Thymus (tissue), 11 donors: ENCODE results near the gene FGF12. TPM values are rescaled to one million over a fixed set of nuclear protein-coding genes. Genes with fewer than 3 reads are reported as not detected.

Experiments used
- DNase-seq, 9 donors: peaks; one replicate each; pipeline ENCODE4 v3.0.0-alpha.2; 2013; ENCODE audit warnings: low spot score in 9 of 9, low read depth in 6 of 9, missing footprints in 1 of 9
- H3K27ac ChIP-seq, 2 donors: one replicate each; pipeline ENCODE4 v1.5.1; 2013; ENCODE audit warnings: control low read depth in 1 of 2, low read depth in 1 of 2, low read length in 1 of 2, mild to moderate bottlenecking in 1 of 2, moderate library complexity in 1 of 2
- H3K27me3 ChIP-seq, 2 donors: one replicate each; pipeline ENCODE4 v1.5.1; 2013; ENCODE audit warnings: low read length in 1 of 2; ENCODE audit not compliant: control insufficient read depth in 2 of 2, insufficient read depth in 1 of 2
- H3K36me3 ChIP-seq, 2 donors: one replicate each; pipeline ENCODE4 v1.5.1; 2013; ENCODE audit warnings: low read length in 1 of 2, mild to moderate bottlenecking in 1 of 2, moderate library complexity in 1 of 2; ENCODE audit not compliant: control insufficient read depth in 2 of 2, insufficient read depth in 2 of 2
- H3K4me1 ChIP-seq, 2 donors: one replicate each; pipeline ENCODE4 v1.5.1; 2013; ENCODE audit warnings: low read length in 2 of 2; ENCODE audit not compliant: control insufficient read depth in 2 of 2, insufficient read depth in 2 of 2
- H3K4me3 ChIP-seq, 2 donors: one replicate each; pipeline ENCODE4 v1.5.1; 2013; ENCODE audit warnings: low read length in 2 of 2, control low read depth in 1 of 2, mild to moderate bottlenecking in 1 of 2
- H3K9me3 ChIP-seq, 2 donors: one replicate each; pipeline ENCODE4 v1.5.1; 2013; ENCODE audit warnings: low read length in 1 of 2, mild to moderate bottlenecking in 1 of 2; ENCODE audit not compliant: control insufficient read depth in 2 of 2, insufficient read depth in 1 of 2
- WGBS: extraction: QIAGEN DNeasy Blood & Tissue Kit; methylation state at CpG from one replicate; pipeline ENCODE4 v1.1.7; 2013; 5-methylcytosine and 5-hydroxymethylcytosine counted together
- polyA plus RNA-seq: library from polyadenylated mRNA; stranded (reverse); fragments of 200-250 nt; gene quantifications from one replicate; pipeline ENCODE4 v1.2.3, GENCODE V29; 2013
- total RNA-seq: library from RNA; stranded (reverse); fragments of 120-200 nt; gene quantifications from one replicate; pipeline ENCODE4 v1.2.4, GENCODE V29; 2013
- donor health status: healthy.

FGF12 gene
- total and polyA plus RNA-seq, 2 donors: 0.19 to 1.1 TPM

- Histone ChIP-seq H3K4me1 (no peaks in the 10 kb centered on the region), H3K36me3 (no peaks in the 10 kb centered on the region), H3K9me3 (no peaks in the 10 kb centered on the region), H3K27ac (no peak overlapping the region), H3K4me3 (no peak overlapping the region), H3K27me3 (no peaks in the 10 kb centered on the region)
- DNase-seq: no peak
- 87% methylated on average over 2 of the region's 2 CpGs for WGBS
Measured at GRCh38 chr3:192371870-192372400, 355.4 kb downstream of the FGF12 start.

- no peak for DNase-seq
- Histone ChIP-seq H3K36me3 (no peaks in the 10 kb centered on the region), H3K4me1 (no peaks in the 10 kb centered on the region), H3K27ac (no peak overlapping the region), H3K9me3 (no peaks in the 10 kb centered on the region), H3K4me3 (no peak overlapping the region), H3K27me3 (no peaks in the 10 kb centered on the region)
- WGBS: 85% methylated on average over 5 of the region's 5 CpGs
Measured at GRCh38 chr3:192367616-192368015, 359.7 kb downstream of the FGF12 start.

- 94% methylated on average over 6 of the region's 6 CpGs for WGBS
- Histone ChIP-seq H3K27me3 (no peaks in the 10 kb centered on the region), H3K36me3 (no peaks in the 10 kb centered on the region), H3K27ac (no peak overlapping the region), H3K4me1 (no peaks in the 10 kb centered on the region), H3K9me3 (no peaks in the 10 kb centered on the region), H3K4me3 (no peak overlapping the region)
- no peak for DNase-seq
Measured at GRCh38 chr3:192366916-192367315, 360.4 kb downstream of the FGF12 start.

GRCh38 chr3:192365571-192365970 lies 361.8 kb downstream of the FGF12 start:
- Histone ChIP-seq H3K27ac (no peak overlapping the region), H3K27me3 (no peaks in the 10 kb centered on the region), H3K9me3 (no peaks in the 10 kb centered on the region), H3K4me1 (no peaks in the 10 kb centered on the region), H3K4me3 (no peak overlapping the region), H3K36me3 (no peaks in the 10 kb centered on the region)
- 76% methylated on average over 7 of the region's 7 CpGs for WGBS
- DNase-seq: no peak

- WGBS: 89% methylated on average over 1 of the region's 1 CpG
- Histone ChIP-seq H3K4me1 (no peaks in the 10 kb centered on the region), H3K27ac (no peak overlapping the region), H3K9me3 (no peaks in the 10 kb centered on the region), H3K27me3 (no peaks in the 10 kb centered on the region), H3K4me3 (no peak overlapping the region), H3K36me3 (no peaks in the 10 kb centered on the region)
- DNase-seq: no peak
Measured at GRCh38 chr3:192364316-192364715, 363.0 kb downstream of the FGF12 start.

GRCh38 chr3:192354687-192355086 lies 372.7 kb downstream of the FGF12 start:
- DNase-seq: no peak
- H3K4me3 ChIP-seq: no peak overlapping the region
- no peaks in the 10 kb centered on the region for H3K36me3 ChIP-seq
- no peaks in the 10 kb centered on the region for H3K27me3 ChIP-seq
- no peak overlapping the region for H3K27ac ChIP-seq
- H3K4me1 ChIP-seq: no peaks in the 10 kb centered on the region
- 85% methylated on average over 7 of the region's 7 CpGs for WGBS
- no peaks in the 10 kb centered on the region for H3K9me3 ChIP-seq

GRCh38 chr3:192352142-192352541 lies 375.2 kb downstream of the FGF12 start:
- H3K27ac ChIP-seq: no peak overlapping the region
- no peak for DNase-seq

GRCh38 chr3:192351441-192351840 lies 375.9 kb downstream of the FGF12 start:
- DNase-seq: no peak
- H3K36me3 ChIP-seq: no peaks in the 10 kb centered on the region
- no peaks in the 10 kb centered on the region for H3K4me1 ChIP-seq
- no peak overlapping the region for H3K4me3 ChIP-seq
- no peaks in the 10 kb centered on the region for H3K9me3 ChIP-seq
- 94% methylated on average over 3 of the region's 3 CpGs for WGBS
- no peaks in the 10 kb centered on the region for H3K27me3 ChIP-seq
- H3K27ac ChIP-seq: no peak overlapping the region

More at GRCh38 chr3:192352142-192352541, 375.2 kb downstream of the FGF12 start:
- Histone ChIP-seq H3K27me3 (no peaks in the 10 kb centered on the region), H3K36me3 (no peaks in the 10 kb centered on the region), H3K4me3 (no peak overlapping the region), H3K9me3 (no peaks in the 10 kb centered on the region), H3K4me1 (no peaks in the 10 kb centered on the region)

GRCh38 chr3:192340031-192340430 lies 387.3 kb downstream of the FGF12 start:
- no peaks in the 10 kb centered on the region for H3K4me1 ChIP-seq
- 77% methylated on average over 1 of the region's 1 CpG for WGBS
- H3K4me3 ChIP-seq: no peak overlapping the region
- no peaks in the 10 kb centered on the region for H3K36me3 ChIP-seq
- H3K9me3 ChIP-seq: no peaks in the 10 kb centered on the region
- DNase-seq: no peak
- no peaks in the 10 kb centered on the region for H3K27me3 ChIP-seq
- H3K27ac ChIP-seq: no peak overlapping the region

- H3K27ac ChIP-seq: no peak overlapping the region
- no peaks in the 10 kb centered on the region for H3K36me3 ChIP-seq
- WGBS: 90% methylated on average over 2 of the region's 2 CpGs
- H3K4me3 ChIP-seq: no peak overlapping the region
- H3K9me3 ChIP-seq: no peaks in the 10 kb centered on the region
- no peaks in the 10 kb centered on the region for H3K27me3 ChIP-seq
- no peaks in the 10 kb centered on the region for H3K4me1 ChIP-seq
- DNase-seq: no peak
Measured at GRCh38 chr3:192339214-192339613, 388.1 kb downstream of the FGF12 start.
